NCI-H128 (cell line): ENCODE data around the gene PPP4C.

Source experiments
- DNase-seq: peaks from one replicate; lab custom pipeline; 2025; ENCODE audit not compliant: unreplicated experiment; lab: John Stamatoyannopoulos, UW

PPP4C gene

DNA sequence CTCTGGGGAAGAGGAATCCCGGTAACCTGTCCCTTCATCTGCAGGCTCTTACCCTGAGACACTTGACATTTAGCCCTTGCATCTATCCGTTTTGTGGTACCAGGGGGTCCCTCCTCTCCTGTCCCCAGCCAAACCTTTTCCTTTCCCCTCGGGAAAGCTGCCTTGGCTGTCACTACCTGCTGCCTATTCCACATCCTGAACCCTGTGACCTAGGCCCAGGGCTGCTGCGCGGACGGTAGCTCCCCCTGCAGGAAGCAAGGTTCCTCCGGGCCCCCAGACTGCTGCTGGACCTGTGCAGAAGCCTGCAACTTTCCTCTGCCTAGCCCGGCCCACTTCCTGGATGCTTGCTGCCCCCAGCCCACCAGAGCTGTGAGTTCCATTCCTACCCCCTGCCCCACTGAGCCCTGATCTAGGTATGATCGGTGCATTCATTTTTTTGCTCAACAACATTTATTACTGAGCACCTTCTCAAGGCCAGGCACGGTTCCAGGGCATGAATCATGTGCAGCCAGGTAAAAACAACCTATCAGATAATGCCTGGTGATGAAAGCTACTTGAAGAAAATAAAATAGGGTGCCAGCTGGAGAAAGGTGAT is 20.7 kb upstream of the PPP4C start:
- no peak for DNase-seq

DNA sequence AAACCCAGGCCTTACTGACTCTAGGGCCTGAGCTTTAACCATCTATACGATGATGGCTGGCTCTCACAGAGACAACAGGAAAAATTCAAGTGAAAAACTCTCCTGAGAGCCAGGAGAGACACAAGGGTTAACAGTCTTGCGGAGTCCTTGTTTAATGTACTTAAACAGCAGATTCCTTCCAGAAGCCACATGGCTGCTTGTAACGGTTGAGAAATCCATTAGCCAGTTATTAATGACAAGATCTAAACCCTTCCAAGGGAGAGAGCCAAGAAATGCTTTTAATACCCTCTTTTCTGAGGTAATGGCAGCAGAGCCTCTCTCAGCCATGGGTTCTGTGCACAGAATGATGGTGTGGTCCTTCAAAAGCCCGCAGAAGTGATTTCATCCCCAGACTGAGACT is 15.4 kb upstream of the PPP4C start:
- DNase-seq: no peak

DNA sequence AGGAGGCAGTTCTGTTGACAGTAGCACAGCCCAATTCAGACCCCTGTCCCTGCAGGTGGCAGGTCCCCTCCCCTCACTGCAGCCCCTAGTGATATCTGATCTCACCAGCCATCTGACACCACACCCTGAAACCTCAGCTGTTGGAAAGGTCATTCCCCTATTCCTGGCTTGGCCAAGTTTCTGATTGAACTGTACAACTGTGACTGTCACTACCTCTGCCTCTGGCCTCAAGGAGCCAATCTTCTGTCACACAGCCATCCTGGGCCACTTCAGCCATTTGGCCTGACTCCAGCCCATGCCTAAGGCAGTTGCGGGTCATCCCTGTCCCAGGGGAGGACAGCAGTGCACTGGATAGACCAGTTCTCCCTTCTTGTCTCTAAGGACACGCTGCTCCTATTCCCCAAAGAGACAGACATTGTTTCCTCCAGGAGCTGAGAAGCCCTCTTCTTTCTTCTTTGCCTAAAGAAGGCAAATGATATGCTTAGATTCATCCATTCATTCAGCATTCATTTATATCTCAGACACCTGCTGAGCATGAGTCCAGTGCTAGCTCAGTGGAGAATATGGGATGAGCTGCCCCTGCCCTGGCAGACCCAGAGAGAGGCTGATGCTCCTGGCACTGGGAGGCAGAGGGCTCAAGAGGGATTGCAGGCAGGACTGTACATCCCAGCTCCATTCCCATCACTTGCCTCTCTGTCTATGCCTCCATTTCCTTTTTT is 14.8 kb upstream of the PPP4C start:
- DNase-seq: no peak

DNA sequence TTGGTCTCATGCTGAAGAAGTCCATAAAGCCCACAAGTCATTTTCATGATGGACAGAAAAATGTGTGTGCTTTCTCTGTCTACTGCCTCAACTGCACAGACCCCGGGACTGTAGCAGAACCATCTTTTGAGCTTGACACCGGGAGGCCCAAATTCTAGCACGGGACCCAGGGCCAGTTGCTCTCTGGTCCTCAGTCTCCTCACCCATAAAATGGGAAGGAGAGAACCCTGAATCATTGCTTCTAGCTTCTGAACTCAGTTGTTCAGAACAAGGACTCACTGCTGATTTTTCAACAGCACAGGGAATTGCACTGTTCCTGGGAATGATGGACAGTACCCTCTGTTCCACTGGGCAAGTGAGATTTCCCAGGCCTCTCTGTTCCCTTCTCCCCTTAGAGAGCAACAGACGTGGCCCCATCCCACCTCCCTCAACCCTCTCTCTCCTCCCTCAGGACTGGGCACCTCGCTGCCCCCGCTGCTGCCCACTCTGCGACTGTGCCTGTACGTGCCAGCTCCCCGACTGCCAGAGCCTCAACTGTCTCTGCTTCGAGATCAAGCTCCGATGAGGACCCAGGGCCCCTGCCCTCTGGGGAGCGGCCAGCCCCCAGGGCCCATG is 12.4 kb upstream of the PPP4C start:
- no peak for DNase-seq

DNA sequence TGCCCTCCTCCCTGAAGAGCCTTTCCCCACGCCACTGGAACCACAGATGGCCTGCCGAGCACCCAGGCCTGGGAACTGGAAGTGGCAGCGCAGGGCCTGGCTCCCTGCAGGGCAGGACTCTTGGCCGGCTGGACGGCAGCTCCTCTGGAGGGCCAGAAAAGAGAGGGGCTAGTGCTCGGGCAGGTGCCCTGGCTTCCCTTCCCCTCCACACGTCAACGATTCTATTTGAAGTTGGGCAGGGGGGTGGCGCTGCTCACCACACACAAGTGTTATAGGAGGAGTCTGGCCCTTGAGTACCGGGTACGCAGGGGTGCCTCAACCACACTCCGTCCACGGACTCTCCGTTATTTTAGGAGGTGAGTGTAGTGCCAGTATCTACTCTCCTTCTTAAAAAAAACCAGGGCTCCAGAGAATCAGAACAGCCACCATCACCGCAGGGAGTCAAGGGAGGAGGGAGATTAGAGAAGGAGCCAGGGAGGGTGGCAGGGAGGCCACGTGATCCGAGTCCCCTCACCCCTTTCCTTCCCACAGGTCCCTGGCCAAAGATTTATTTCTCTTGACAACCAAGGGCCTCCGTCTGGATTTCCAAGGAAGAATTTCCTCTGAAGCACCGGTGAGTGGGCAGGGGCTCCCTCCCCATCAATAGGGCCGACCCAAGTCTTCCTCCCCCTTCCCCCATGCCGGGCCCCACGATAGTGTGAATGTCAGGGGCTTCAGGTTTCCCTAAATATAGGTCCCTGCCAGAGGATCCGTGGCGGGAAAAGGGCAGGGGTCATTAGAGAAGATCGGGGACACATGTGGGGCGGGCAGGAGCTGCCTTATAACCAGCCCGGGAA is 11.7 kb upstream of the PPP4C start:
- DNase-seq: no peak

DNA sequence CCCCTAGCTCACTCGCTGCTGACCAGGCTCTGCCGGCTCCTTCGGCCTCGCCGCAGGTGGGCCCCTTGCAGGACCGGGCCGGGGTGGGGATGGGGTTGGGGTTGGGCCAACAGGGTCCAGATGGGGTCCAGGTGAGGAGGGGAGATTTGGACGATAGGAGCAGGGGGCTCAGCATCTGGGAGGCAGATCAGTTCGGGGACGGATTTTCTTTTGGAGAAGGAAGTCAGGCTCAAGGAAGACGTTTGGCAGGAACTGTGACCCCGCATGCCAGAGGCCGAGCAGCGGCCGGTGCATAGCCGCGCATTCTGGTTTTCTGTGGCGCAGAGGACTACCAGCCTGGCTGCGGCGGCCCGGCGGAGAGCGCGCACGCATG is 11.1 kb upstream of the PPP4C start:
- no peak for DNase-seq

DNA sequence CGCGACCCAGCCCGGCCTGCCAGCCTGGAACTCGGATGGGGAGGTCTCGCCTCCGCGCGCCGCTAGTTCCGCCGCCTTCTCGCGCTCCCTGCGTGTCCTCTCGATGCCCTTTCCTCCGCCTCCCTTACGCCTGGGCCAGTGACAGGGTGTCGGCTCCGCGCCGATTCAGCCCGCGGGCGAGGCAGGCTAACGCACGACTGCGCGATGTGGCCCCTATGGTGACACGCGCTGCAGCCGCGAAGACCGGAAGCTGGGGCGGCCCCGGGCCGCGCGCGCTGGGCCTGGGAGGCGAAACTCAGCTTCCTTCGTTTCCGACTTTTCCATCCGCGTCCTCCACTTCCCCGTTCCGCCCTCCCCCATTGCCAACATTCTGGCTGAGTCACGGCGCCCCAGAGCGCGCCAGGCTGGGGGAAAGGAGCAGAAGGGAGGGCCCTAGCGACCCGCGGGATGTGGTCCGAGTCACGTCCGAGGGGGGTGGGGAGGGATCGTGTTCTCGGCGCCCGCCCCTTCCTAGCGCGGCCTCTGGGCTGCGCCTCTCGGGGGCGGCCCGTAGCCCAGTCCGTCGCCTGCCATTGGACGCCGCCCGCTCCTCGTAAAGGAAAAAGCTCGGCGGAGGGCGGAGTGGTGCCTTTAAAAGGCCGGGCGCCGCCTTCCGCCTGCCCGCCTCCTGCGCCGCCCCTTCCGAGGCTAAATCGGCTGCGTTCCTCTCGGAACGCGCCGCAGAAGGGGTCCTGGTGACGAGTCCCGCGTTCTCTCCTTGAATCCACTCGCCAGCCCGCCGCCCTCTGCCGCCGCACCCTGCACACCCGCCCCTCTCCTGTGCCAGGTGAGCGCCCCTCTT is 10.5 kb upstream of the PPP4C start, which contains the start of gene ALDOA:
TSS of gene ALDOA (plus strand) at position 659 of the 841 bp plus-strand sequence. CDS start 1,138 bp downstream, outside the sequence.
- DNase-seq: peak; percentile 87

DNA sequence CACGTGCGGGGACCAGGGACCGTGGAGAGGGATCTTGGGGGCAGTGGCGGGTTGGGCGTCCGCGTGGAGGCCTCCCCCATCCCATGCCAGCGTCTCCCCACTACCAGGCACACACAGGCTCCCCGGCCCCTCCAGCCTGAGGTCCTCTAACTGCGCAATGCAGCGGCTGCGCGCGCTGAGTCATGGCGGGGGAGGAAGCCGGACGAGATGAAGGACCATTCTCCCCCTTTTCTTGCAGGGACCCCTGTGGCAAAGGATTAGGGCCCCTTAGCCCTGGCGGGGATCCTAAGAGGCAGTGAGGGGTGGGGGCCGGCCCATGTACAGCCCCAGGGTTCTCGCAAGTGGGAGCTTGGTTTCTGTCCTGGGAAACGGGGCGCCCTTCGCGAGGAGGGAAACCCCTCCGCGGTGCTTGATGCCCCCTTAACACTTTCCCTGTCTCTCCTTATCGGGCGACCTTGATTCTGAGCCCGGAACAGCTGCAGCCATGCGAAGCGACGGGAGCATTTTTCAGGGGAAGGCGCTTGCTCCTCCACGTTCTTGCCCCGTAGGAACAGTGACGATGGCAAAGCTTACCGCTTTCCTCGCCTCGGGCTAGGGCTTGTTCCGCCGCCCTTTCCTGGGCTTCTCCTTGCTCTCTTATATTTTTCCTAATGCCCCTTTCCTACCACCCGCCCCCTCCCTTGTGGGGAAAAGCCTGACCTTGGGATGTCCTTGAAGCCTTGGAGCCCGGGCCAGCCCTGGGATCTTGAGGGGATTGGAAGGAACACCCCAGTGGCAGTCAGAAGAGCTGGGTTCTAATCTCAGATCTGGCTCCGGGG is 9.6 kb upstream of the PPP4C start:
- DNase-seq: no peak

DNA sequence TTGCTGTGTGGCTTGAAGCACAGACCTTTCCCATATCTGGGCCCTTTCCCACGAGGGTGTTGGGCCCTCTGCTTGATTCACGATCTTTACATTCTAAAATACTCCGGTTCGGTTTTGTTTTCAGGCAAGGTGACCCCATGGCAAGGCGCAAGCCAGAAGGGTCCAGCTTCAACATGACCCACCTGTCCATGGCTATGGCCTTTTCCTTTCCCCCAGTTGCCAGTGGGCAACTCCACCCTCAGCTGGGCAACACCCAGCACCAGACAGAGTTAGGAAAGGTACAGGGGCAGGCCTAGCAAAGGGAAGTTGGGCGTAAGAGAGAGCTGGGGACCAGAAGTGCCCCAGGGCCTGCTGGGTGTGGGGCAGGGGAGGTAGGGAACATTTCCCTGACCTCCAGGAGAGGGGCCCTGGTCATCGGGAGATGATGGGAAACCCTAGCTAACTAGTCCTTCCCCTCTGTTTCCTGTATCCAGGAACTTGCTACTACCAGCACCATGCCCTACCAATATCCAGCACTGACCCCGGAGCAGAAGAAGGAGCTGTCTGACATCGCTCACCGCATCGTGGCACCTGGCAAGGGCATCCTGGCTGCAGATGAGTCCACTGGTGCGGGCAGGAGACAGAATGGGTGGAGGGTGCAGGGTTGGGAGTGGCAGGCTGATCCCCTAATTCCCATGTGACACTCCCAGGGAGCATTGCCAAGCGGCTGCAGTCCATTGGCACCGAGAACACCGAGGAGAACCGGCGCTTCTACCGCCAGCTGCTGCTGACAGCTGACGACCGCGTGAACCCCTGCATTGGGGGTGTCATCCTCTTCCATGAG is 8.8 kb upstream of the PPP4C start:
- no peak for DNase-seq

DNA sequence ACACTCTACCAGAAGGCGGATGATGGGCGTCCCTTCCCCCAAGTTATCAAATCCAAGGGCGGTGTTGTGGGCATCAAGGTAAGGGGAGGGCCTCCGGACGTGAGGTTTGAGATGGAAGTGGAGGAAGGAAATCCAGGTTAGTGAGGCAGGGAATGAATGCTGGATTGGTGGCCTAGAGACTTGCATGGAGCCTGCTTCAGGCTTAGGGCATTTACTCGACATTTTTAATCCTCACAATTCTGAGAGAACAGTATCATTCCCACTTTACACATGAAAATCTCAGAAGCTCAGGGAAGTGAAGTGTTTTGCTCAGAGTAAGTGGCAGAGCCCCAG is 8.2 kb upstream of the PPP4C start:
- no peak for DNase-seq

DNA sequence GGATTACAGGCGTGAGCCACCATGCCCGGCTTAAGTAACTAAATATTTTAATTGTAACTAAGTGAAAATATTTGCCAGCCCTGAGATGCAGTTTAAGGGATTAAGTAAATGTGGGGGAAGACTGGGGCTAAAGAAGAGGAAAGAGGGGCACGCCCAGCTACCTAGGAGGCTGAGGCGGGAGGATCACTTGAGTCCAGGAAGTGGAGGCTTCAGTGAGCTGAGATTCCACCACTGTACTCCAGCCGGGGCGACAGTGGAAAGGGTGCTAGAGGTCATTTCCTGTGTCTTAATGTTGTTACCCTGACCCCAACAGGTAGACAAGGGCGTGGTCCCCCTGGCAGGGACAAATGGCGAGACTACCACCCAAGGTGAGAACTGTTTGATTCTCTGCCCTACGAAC is 7.5 kb upstream of the PPP4C start:
- no peak for DNase-seq

DNA sequence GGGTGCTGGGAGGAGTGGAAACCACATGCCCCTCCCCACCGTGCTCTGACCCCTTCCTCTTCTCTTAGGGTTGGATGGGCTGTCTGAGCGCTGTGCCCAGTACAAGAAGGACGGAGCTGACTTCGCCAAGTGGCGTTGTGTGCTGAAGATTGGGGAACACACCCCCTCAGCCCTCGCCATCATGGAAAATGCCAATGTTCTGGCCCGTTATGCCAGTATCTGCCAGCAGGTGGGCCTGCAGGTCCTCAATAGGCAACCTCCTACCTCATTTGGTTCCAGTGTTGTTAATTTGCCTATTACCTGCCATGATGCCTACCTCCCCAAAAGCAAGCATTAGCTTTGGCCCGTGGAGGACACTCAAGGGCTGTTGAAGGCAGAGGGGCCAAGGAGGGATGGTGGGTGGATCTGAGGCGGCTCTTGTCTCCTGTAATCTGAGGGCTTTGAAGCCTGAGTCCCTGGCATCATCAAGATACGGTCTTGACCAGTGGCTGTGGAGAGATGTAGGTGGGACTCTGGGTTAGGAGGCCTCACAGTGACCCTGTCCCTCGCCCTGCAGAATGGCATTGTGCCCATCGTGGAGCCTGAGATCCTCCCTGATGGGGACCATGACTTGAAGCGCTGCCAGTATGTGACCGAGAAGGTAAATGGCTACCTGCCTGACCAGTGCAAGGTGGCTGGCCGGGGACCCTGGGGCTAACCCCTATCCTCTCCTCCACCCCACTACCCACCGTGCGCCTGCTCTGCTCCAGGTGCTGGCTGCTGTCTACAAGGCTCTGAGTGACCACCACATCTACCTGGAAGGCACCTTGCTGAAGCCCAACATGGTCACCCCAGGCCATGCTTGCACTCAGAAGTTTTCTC is 6.8 kb upstream of the PPP4C start:
- DNase-seq: no peak

DNA sequence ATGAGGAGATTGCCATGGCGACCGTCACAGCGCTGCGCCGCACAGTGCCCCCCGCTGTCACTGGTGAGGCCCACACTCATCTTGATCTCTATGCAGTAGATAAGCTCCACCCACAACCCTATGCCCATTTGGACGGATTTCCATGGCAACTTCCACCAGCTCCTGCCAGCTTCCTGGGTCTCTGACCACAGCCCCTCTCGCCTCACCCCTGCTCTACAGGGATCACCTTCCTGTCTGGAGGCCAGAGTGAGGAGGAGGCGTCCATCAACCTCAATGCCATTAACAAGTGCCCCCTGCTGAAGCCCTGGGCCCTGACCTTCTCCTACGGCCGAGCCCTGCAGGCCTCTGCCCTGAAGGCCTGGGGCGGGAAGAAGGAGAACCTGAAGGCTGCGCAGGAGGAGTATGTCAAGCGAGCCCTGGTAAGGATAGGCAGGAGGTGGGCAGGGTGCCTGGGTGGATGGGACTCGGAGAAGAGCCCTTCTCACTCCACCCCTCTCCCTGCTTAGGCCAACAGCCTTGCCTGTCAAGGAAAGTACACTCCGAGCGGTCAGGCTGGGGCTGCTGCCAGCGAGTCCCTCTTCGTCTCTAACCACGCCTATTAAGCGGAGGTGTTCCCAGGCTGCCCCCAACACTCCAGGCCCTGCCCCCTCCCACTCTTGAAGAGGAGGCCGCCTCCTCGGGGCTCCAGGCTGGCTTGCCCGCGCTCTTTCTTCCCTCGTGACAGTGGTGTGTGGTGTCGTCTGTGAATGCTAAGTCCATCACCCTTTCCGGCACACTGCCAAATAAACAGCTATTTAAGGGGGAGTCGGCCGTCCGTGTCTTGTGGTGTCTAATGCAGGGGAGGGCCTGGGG is 6.0 kb upstream of the PPP4C start:
- DNase-seq: no peak

DNA sequence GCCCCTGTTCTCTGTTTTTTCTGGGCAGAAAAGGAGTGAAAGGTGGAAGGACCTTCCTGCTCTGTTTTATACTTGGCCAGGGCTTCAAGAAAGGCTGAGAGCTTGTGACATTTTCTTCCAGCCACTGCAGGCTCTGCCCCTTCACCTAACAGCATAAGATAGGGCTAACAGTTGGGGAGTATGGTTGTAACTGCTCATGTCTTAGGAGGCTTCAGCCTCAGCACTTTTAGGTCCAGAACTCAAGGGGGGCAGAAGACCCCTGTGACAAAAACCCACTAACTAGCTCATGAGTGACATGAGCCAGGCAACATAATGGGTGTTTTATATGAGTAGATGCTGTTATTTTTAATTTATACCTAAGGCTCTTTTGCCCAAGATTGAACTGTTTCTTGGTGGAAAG is 5.3 kb upstream of the PPP4C start:
- DNase-seq: no peak

DNA sequence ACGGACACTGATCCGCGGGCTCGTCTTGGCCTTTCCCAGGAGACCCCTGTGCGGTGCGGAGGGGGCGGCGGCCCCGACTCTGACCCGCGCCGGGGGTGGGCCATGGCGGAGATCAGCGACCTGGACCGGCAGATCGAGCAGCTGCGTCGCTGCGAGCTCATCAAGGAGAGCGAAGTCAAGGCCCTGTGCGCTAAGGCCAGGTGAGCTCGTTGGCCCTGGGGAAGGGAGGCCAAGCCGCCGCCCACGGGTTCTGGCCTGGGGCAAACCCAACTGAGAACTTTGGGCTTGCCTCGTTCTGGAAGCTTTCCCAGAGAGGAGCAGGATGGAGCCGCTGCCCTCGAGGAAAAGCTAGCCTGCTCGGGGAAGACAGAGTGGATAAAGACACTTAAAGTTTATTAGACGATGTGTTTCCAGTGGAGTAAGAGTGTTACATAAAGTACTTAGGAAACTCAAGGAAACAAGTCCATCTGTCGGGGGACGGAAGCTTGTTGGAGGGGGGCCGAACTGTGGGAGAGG is 540 bp downstream of the PPP4C start:
- no peak for DNase-seq

DNA sequence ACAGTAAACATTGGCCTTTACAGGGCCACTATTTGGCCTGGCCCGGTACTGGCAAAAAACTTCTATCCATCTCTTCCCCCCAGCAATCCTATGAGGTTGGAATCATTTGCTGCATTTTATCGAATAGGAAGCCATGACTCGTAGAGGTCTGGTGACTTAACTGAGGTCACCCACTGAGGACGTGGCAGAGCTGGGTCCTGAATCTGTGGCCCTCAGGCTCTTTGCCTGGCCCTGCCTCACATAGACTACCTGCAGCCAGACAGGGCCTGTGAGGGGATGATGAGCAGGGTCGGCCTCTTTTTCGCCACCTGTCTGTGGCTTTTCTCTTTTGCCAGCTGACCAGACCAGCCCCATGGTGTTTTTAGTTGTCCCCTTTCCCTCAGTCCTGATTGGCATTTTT is 1.9 kb downstream of the PPP4C start:
- DNase-seq: no peak

DNA sequence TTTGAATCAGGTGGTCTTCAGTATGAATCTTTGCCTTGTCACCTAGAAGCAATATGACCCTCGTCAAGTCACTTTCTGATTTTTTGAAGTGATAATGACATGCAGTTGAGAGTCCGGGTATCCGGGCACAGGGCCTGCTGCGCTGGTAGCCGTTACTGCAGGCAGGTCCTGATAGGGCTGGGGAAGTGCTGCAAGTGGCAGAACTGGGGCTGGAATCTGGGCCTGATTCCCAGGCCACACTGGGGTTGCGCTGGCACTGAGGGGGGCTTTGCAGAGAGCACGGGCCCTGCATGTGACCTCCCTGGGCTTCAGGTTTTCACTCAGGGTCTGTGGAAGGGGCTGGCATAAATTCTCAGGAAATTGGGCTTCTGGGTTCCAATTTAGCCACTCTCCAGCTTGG is 3.0 kb downstream of the PPP4C start:
- DNase-seq: no peak
